Osteoblast (primary cell): Measurements from ENCODE around the gene GNPTAB. TPM values are rescaled to one million over a fixed set of nuclear protein-coding genes. Genes with fewer than 3 reads are reported as not detected.

Experiments used
- DNase-seq: peaks from one replicate; pipeline ENCODE4 v3.0.0; 2011; ENCODE audit warnings: low spot score, mixed read lengths; ENCODE audit not compliant: insufficient read length; ENCODE audit errors: missing footprints
- H2AFZ ChIP-seq: 2 replicates; pipeline ENCODE4 v1.6.0; 2011; ENCODE audit warnings: mild to moderate bottlenecking, low read length
- H3K27ac ChIP-seq: 2 replicates; pipeline ENCODE4 v1.5.1; 2011; ENCODE audit warnings: mild to moderate bottlenecking, low read depth, low read length, moderate library complexity
- H3K27me3 ChIP-seq: 2 replicates; pipeline ENCODE4 v1.6.0; 2012; ENCODE audit warnings: mild to moderate bottlenecking, control low read depth, inconsistent platforms, low read length, moderate library complexity; ENCODE audit not compliant: insufficient read depth
- H3K36me3 ChIP-seq: 2 replicates; pipeline ENCODE4 v1.5.1; 2011; ENCODE audit warnings: mild to moderate bottlenecking, low read length, control low read depth, moderate library complexity; ENCODE audit not compliant: insufficient read depth
- H3K4me1 ChIP-seq: 2 replicates; pipeline ENCODE4 v1.5.1; 2011; ENCODE audit warnings: mild to moderate bottlenecking, low read length, control low read depth, moderate library complexity; ENCODE audit not compliant: insufficient read depth
- H3K4me2 ChIP-seq: 2 replicates; pipeline ENCODE4 v1.6.0; 2011; ENCODE audit warnings: mild to moderate bottlenecking, low read length; ENCODE audit not compliant: insufficient read depth
- H3K4me3 ChIP-seq: fragments of 200-600 bp; sonication (generic); 3 replicates; pipeline ENCODE4 v1.5.1; 2012; ENCODE audit warnings: mild to moderate bottlenecking, low read length, inconsistent platforms; ENCODE audit not compliant: insufficient read depth
- H3K79me2 ChIP-seq: 2 replicates; pipeline ENCODE4 v1.6.0; 2012; ENCODE audit warnings: mild to moderate bottlenecking, low read length, control low read depth, inconsistent platforms; ENCODE audit not compliant: insufficient read depth
- H3K9me3 ChIP-seq: 2 replicates; pipeline ENCODE4 v1.5.1; 2011; ENCODE audit warnings: low read depth, low read length, control low read depth
- H4K20me1 ChIP-seq: 2 replicates; pipeline ENCODE4 v1.6.0; 2012; ENCODE audit warnings: mild to moderate bottlenecking, low read length, control low read depth; ENCODE audit not compliant: insufficient read depth
- total RNA-seq: library from RNA; depleted of rRNA; stranded (reverse); fragments of >200 nt; gene quantifications from 2 replicates; pipeline ENCODE4 v1.2.3, GENCODE V29; 2012
- TF ChIP-seq, protein P1 (sequence below): IDR thresholded peaks from 2 replicates; pipeline ENCODE4 v1.5.1; 2011; ENCODE audit warnings: mild to moderate bottlenecking, low read depth, low read length, moderate library complexity; ENCODE audit errors: extremely low read depth

GNPTAB gene
- total RNA-seq, 1 donor: 93.0 TPM

DNA sequence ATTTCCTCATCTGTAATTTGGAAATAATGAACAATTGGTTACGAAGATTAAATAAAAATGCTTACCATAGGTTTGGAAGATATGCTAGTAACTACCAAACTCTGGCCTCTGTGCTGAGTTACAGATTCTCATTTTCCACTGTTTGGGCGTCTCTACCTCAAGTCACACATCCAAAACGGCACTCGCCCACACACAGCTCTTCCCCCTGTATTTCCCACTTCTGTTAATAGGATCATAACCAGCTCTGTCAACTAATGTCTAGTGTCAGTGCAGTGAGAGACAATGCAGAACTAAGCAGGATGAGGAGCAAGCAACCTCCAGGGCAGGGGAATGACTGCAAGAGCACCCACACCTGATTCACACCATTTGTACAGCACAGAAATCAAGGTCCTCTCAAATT is 80.6 kb downstream of the GNPTAB start:
- Histone ChIP-seq H3K4me2 (no peak overlapping the region), H3K79me2 (no peaks in the 10 kb centered on the region), H3K4me1 (no peaks in the 10 kb centered on the region), H2AFZ (no peak overlapping the region), H3K4me3 (no peak overlapping the region), H3K36me3 (peaks cover 15% of the 10 kb centered on the region), H3K27me3 (no peaks in the 10 kb centered on the region), H4K20me1 (no peaks in the 10 kb centered on the region), H3K27ac (no peak overlapping the region), H3K9me3 (no peaks in the 10 kb centered on the region)
- DNase-seq: no peak
- TF ChIP-seq, protein P1, sequence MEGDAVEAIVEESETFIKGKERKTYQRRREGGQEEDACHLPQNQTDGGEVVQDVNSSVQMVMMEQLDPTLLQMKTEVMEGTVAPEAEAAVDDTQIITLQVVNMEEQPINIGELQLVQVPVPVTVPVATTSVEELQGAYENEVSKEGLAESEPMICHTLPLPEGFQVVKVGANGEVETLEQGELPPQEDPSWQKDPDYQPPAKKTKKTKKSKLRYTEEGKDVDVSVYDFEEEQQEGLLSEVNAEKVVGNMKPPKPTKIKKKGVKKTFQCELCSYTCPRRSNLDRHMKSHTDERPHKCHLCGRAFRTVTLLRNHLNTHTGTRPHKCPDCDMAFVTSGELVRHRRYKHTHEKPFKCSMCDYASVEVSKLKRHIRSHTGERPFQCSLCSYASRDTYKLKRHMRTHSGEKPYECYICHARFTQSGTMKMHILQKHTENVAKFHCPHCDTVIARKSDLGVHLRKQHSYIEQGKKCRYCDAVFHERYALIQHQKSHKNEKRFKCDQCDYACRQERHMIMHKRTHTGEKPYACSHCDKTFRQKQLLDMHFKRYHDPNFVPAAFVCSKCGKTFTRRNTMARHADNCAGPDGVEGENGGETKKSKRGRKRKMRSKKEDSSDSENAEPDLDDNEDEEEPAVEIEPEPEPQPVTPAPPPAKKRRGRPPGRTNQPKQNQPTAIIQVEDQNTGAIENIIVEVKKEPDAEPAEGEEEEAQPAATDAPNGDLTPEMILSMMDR: no peak

DNA sequence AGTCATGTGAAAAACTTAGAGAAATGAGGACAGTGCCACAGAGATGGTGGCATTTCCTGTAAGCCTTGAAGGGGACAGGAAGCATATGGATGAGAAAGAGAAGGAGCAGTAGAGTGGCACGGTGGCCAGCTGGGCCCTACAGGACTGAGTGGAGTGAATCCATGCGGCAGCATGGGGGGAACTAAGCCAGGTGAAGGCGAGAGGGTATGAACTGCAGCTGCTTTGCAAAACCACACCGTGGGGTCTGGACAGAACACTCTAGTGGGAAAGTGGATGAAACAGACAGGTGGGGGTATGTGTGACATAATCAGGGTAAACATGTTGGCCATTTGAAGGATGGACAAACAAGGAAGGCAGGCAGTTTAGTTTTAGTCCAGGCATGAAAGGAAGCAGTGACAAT is 81.1 kb downstream of the GNPTAB start:
- Histone ChIP-seq H4K20me1 (no peaks in the 10 kb centered on the region), H3K79me2 (no peaks in the 10 kb centered on the region), H3K4me1 (no peaks in the 10 kb centered on the region), H3K4me2 (no peak overlapping the region), H3K27ac (no peak overlapping the region), H3K4me3 (no peak overlapping the region), H3K9me3 (no peaks in the 10 kb centered on the region), H3K27me3 (no peaks in the 10 kb centered on the region), H3K36me3 (peaks cover 15% of the 10 kb centered on the region), H2AFZ (no peak overlapping the region)
- TF ChIP-seq, protein P1: no peak
- DNase-seq: no peak

DNA sequence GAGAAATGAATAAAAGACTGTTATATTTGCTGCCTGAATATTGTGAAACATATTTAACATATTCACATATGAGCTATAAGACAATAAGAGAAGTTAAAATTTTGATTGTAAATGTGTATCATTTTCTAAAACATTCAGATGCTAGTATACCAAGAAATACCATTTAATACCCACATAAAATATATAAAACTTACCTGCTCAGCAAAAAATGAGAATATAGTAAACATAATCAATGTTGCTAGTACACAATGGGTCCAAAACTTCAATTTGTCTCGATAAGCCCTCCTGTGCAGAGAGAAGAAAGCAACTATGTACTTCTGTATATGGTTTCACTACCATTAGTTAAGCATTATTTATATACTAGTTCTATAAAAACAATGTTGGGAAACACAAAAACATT is 81.9 kb downstream of the GNPTAB start:
- H3K27ac ChIP-seq: no peak overlapping the region
- peaks cover 15% of the 10 kb centered on the region for H3K36me3 ChIP-seq
- H3K4me1 ChIP-seq: no peaks in the 10 kb centered on the region
- TF ChIP-seq, protein P1: no peak
- no peaks in the 10 kb centered on the region for H4K20me1 ChIP-seq
- H3K4me3 ChIP-seq: no peak overlapping the region
- H3K79me2 ChIP-seq: no peaks in the 10 kb centered on the region
- H3K27me3 ChIP-seq: no peaks in the 10 kb centered on the region
- DNase-seq: no peak
- no peak overlapping the region for H3K4me2 ChIP-seq
- no peaks in the 10 kb centered on the region for H3K9me3 ChIP-seq
- H2AFZ ChIP-seq: no peak overlapping the region

DNA sequence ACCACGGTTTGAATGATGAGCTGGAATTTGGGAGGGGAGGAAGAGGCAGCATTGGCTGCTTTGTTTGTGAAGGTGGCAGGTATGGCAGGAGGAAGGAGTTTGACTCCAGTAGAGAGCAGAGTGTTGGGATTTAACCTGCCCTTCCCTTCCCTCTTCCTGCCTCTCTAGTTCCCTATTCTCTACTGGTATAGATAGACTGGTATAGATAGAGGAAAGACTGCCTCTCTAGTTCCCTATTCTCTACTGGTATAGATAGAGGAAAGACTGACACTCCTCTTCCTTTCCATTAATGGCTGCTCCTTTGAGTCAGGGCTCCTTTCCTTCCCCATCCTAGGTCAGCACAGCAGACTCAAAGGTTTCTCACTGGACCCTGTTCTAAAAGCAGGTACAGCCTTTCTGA is 83.1 kb downstream of the GNPTAB start:
- TF ChIP-seq, protein P1: no peak
- Histone ChIP-seq H3K4me2 (no peak overlapping the region), H2AFZ (no peak overlapping the region), H3K27me3 (no peaks in the 10 kb centered on the region), H3K27ac (no peak overlapping the region), H3K4me3 (no peak overlapping the region), H3K79me2 (no peaks in the 10 kb centered on the region), H3K36me3 (peaks cover 21% of the 10 kb centered on the region), H4K20me1 (no peaks in the 10 kb centered on the region), H3K4me1 (no peaks in the 10 kb centered on the region), H3K9me3 (no peaks in the 10 kb centered on the region)
- no peak for DNase-seq
